ENCODE results near the gene SUGP1.

DNA sequence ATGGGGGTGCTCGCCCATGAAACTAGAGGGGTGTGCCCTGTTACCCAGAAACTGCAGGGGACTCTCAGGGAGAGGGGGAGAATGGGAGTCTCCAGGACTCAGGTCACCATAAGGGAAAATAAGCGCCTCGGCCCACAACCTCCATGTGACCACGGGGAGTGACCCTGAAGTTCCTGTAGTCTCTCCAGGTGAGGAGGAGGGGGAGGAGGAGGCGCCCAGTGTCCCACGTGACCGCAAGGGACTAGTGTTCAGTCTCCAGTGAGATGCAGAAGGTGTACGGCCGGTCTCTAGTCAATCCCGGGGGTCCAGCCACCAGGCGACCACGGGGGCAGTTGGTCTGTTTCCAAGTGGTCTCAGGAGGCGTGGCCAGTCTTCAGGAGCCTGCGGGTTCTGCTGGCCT is 63.2 kb downstream of the SUGP1 start:
- no peak for TF ChIP-seq POLR2A (IDR thresholded peaks at IDR 0.05)
- TF ChIP-seq, protein P1, sequence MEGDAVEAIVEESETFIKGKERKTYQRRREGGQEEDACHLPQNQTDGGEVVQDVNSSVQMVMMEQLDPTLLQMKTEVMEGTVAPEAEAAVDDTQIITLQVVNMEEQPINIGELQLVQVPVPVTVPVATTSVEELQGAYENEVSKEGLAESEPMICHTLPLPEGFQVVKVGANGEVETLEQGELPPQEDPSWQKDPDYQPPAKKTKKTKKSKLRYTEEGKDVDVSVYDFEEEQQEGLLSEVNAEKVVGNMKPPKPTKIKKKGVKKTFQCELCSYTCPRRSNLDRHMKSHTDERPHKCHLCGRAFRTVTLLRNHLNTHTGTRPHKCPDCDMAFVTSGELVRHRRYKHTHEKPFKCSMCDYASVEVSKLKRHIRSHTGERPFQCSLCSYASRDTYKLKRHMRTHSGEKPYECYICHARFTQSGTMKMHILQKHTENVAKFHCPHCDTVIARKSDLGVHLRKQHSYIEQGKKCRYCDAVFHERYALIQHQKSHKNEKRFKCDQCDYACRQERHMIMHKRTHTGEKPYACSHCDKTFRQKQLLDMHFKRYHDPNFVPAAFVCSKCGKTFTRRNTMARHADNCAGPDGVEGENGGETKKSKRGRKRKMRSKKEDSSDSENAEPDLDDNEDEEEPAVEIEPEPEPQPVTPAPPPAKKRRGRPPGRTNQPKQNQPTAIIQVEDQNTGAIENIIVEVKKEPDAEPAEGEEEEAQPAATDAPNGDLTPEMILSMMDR (IDR thresholded peaks at IDR 0.05), result no peak

All from testis (tissue), 2 donors.